Measurements from ENCODE around the gene KCTD8.

KCTD8 gene

GRCh38 chr4:44162538-44163270, 285.9 kb downstream of the KCTD8 start:
- no peak for TF ChIP-seq FOXP2 (optimal IDR thresholded peaks at IDR 0.05; ENCODE audit: borderline replicate concordance, extremely low read depth, extremely low read length, insufficient read depth)
- TF ChIP-seq, protein P1, sequence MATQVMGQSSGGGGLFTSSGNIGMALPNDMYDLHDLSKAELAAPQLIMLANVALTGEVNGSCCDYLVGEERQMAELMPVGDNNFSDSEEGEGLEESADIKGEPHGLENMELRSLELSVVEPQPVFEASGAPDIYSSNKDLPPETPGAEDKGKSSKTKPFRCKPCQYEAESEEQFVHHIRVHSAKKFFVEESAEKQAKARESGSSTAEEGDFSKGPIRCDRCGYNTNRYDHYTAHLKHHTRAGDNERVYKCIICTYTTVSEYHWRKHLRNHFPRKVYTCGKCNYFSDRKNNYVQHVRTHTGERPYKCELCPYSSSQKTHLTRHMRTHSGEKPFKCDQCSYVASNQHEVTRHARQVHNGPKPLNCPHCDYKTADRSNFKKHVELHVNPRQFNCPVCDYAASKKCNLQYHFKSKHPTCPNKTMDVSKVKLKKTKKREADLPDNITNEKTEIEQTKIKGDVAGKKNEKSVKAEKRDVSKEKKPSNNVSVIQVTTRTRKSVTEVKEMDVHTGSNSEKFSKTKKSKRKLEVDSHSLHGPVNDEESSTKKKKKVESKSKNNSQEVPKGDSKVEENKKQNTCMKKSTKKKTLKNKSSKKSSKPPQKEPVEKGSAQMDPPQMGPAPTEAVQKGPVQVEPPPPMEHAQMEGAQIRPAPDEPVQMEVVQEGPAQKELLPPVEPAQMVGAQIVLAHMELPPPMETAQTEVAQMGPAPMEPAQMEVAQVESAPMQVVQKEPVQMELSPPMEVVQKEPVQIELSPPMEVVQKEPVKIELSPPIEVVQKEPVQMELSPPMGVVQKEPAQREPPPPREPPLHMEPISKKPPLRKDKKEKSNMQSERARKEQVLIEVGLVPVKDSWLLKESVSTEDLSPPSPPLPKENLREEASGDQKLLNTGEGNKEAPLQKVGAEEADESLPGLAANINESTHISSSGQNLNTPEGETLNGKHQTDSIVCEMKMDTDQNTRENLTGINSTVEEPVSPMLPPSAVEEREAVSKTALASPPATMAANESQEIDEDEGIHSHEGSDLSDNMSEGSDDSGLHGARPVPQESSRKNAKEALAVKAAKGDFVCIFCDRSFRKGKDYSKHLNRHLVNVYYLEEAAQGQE (IDR thresholded peaks at IDR 0.05; ENCODE audit: insufficient read depth in 1 of 2, low read depth in 2 of 2, low read length in 2 of 2) = no peak
- TF ChIP-seq TAF1 (IDR thresholded peaks at IDR 0.05; ENCODE audit: borderline replicate concordance, insufficient read depth, low read length) = no peak
- no peak for TF ChIP-seq SIN3A (IDR thresholded peaks at IDR 0.05; ENCODE audit: borderline replicate concordance, insufficient read depth, low read length)
- no peak for TF ChIP-seq POLR2AphosphoS5 (IDR thresholded peaks at IDR 0.05; ENCODE audit: low read depth, low read length)

DNA sequence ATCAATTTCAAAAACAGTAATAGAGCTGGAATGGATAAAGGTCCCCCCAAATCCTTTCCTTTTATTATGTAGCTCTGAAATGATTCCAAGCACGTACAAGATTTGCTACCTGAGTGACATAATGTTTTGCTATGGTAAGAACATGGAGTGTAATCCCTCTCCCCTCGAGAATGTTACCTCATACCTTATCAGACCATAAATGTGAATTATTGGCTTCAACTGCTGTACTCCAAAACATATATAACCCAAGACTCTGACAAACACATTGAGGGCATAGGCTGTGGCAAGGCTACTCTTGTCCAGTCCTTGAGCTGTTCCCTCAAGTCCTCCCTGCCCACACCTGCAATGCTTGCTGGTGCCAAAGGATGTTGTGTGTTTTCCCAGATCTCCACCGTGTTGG, 286.9 kb downstream of the KCTD8 start:
- TF ChIP-seq, protein P1 (IDR thresholded peaks at IDR 0.05; ENCODE audit: insufficient read depth in 1 of 2, low read depth in 2 of 2, low read length in 2 of 2) = no peak
- TF ChIP-seq TAF1 (IDR thresholded peaks at IDR 0.05; ENCODE audit: borderline replicate concordance, insufficient read depth, low read length) = no peak
- TF ChIP-seq POLR2AphosphoS5 (IDR thresholded peaks at IDR 0.05; ENCODE audit: low read depth, low read length) = no peak
- TF ChIP-seq SIN3A (IDR thresholded peaks at IDR 0.05; ENCODE audit: borderline replicate concordance, insufficient read depth, low read length) = no peak
- TF ChIP-seq FOXP2 (optimal IDR thresholded peaks at IDR 0.05; ENCODE audit: borderline replicate concordance, extremely low read depth, extremely low read length, insufficient read depth) = no peak

GRCh38 chr4:44160776-44161367, 287.7 kb downstream of the KCTD8 start:
- TF ChIP-seq, protein P1 (IDR thresholded peaks at IDR 0.05; ENCODE audit: insufficient read depth in 1 of 2, low read depth in 2 of 2, low read length in 2 of 2) = no peak
- TF ChIP-seq SIN3A (IDR thresholded peaks at IDR 0.05; ENCODE audit: borderline replicate concordance, insufficient read depth, low read length) (no peak), TAF1 (IDR thresholded peaks at IDR 0.05; ENCODE audit: borderline replicate concordance, insufficient read depth, low read length) (no peak), POLR2AphosphoS5 (IDR thresholded peaks at IDR 0.05; ENCODE audit: low read depth, low read length) (no peak), FOXP2 (optimal IDR thresholded peaks at IDR 0.05; ENCODE audit: borderline replicate concordance, extremely low read depth, extremely low read length, insufficient read depth) (no peak)

DNA sequence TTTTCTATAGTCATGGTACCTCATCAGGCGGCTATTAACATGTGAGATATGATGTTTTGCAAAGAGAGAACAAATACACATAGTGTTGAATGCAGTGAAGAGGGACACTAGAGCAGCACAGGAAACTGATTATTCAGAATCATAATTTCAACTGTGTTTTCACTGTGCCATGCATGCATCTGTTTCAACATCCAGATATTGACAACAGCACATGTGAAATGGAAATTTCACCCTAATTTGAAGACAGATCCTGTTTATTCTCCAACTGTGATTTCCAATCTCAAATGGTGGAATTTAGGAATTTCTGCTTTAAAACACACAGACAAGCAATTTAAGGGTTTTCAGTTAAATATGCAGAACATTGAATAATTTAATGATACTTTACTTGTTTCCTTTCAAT, 288.6 kb downstream of the KCTD8 start:
- no peak for TF ChIP-seq SIN3A (IDR thresholded peaks at IDR 0.05; ENCODE audit: borderline replicate concordance, insufficient read depth, low read length)
- TF ChIP-seq POLR2AphosphoS5 (IDR thresholded peaks at IDR 0.05; ENCODE audit: low read depth, low read length) = no peak
- TF ChIP-seq TAF1 (IDR thresholded peaks at IDR 0.05; ENCODE audit: borderline replicate concordance, insufficient read depth, low read length) = no peak
- TF ChIP-seq FOXP2 (optimal IDR thresholded peaks at IDR 0.05; ENCODE audit: borderline replicate concordance, extremely low read depth, extremely low read length, insufficient read depth) = no peak
- TF ChIP-seq, protein P1 (IDR thresholded peaks at IDR 0.05; ENCODE audit: insufficient read depth in 1 of 2, low read depth in 2 of 2, low read length in 2 of 2) = no peak
